MM.1S (cell line): ENCODE results near the gene ZKSCAN7.
"Not testable (repeated sequence)": the region's sequence is repeated elsewhere in the genome, so short reads cannot be mapped to it uniquely, and the experiment has no call there.

Source experiments
- DNase-seq: peaks from one replicate; pipeline ENCODE4 v3.0.0-alpha.2; 2015
- H2AFZ ChIP-seq: fragments of 300-600 bp; sonication (generic); 2 replicates; pipeline ENCODE4 v1.6.0; 2016; ENCODE audit warnings: antibody characterized with exemption, low read length
- H3F3A ChIP-seq: fragments of 300-600 bp; sonication (generic); 2 replicates; pipeline ENCODE4 v1.6.1; 2016; ENCODE audit warnings: mild to moderate bottlenecking, antibody characterized with exemption, low read length, moderate library complexity, mixed read lengths; ENCODE audit not compliant: insufficient read depth
- H3K27ac ChIP-seq: fragments of 300-600 bp; sonication (generic); 2 replicates; pipeline ENCODE4 v1.5.1; 2016; ENCODE audit warnings: mild to moderate bottlenecking, low read length
- H3K27me3 ChIP-seq: fragments of 300-600 bp; sonication (generic); replicated peaks from 2 replicates; pipeline ENCODE4 v1.6.0; 2016; ENCODE audit warnings: low read length; ENCODE audit not compliant: insufficient read depth
- H3K36me3 ChIP-seq: fragments of 300-600 bp; sonication (generic); replicated peaks from 2 replicates; pipeline ENCODE4 v1.6.1; 2016; ENCODE audit warnings: mild to moderate bottlenecking, low read length, mixed read lengths; ENCODE audit not compliant: insufficient read depth
- H3K4me1 ChIP-seq: fragments of 300-600 bp; sonication (generic); 2 replicates; pipeline ENCODE4 v1.6.1; 2016; ENCODE audit warnings: low read length, mixed read lengths
- H3K4me2 ChIP-seq: fragments of 300-600 bp; sonication (generic); 2 replicates; pipeline ENCODE4 v1.6.0; 2016; ENCODE audit warnings: low read depth, low read length
- H3K4me3 ChIP-seq: fragments of 300-600 bp; sonication (generic); 2 replicates; pipeline ENCODE4 v1.5.1; 2016; ENCODE audit warnings: low read length, mixed read lengths
- H3K79me2 ChIP-seq: fragments of 300-600 bp; sonication (generic); 2 replicates; pipeline ENCODE4 v1.6.1; 2016; ENCODE audit warnings: mixed run types, low read length, mixed read lengths
- H3K9ac ChIP-seq: fragments of 300-600 bp; sonication (generic); 2 replicates; pipeline ENCODE4 v1.6.1; 2016; ENCODE audit warnings: low read length, mixed read lengths
- H3K9me2 ChIP-seq: fragments of 300-600 bp; sonication (generic); replicated peaks from 2 replicates; pipeline ENCODE4 v1.6.1; 2016; ENCODE audit warnings: mild to moderate bottlenecking, low read length, mixed read lengths; ENCODE audit not compliant: insufficient read depth
- H3K9me3 ChIP-seq: fragments of 300-600 bp; sonication (generic); replicated peaks from 2 replicates; pipeline ENCODE4 v1.6.1; 2016; ENCODE audit warnings: mild to moderate bottlenecking, low read length, mixed read lengths; ENCODE audit not compliant: insufficient read depth
- H4K20me1 ChIP-seq: fragments of 300-600 bp; sonication (generic); 2 replicates; pipeline ENCODE4 v1.6.1; 2016; ENCODE audit warnings: mild to moderate bottlenecking, low read length, moderate library complexity, mixed read lengths; ENCODE audit not compliant: insufficient read depth
- CTCF ChIP-seq: fragments of 300-600 bp; sonication (generic); IDR thresholded peaks from 2 replicates; pipeline ENCODE4 v1.5.1; 2016; ENCODE audit warnings: antibody characterized with exemption, low read length, mixed read lengths
- EZH2 ChIP-seq: fragments of 300-600 bp; sonication (generic); optimal IDR thresholded peaks from 2 replicates; pipeline ENCODE3; 2017; ENCODE audit warnings: low read depth, mild to moderate bottlenecking, antibody characterized with exemption, low read length, mixed read lengths
- EZH2phosphoT487 ChIP-seq: fragments of 300-600 bp; sonication (generic); IDR thresholded peaks from 2 replicates; pipeline ENCODE4 v1.6.1; 2018; ENCODE audit warnings: antibody characterized with exemption, low read length

Gene ZKSCAN7

GRCh38 chr3:44578316-44578715 lies 23.3 kb downstream of the ZKSCAN7 start:
- H3K9me2 ChIP-seq, H3K4me2 ChIP-seq, H3K36me3 ChIP-seq, H3K9me3 ChIP-seq, H2AFZ ChIP-seq, H3K9ac ChIP-seq, H3K79me2 ChIP-seq, H3K27ac ChIP-seq, H4K20me1 ChIP-seq, H3K4me3 ChIP-seq, DNase-seq, H3K27me3 ChIP-seq, H3K4me1 ChIP-seq, H3F3A ChIP-seq: not testable (repeated sequence)

DNA sequence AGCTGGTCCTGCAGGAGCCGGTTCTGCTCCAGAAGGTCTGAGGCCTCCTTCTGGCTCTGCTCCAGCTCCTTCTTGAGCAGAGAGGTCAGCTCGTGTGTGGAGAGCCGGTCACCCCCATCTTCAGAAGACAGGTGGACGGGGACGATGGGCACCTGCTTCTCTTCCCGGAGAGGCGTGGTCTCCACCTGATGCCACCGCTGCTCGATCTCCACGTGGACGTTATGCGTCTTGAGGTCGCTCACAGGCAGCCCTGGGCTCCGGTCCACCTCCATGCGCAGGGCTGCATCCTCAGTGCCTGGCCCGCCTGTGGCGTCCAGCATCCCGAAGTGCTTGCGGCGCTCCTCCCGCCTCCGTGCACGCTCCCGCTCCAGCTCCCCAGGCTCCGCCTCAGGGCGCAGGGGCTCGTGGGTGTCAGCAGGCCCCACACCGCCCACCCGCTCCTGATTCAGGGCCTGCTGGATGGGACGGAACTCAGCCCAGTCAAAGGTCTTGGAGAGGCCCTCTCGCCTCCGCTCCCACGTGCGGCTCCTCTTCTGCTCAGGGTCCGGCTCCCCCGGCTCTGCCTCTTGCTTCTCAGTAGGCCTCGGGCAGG lies 24.0 kb downstream of the ZKSCAN7 start:
- H3K79me2 ChIP-seq, H3K36me3 ChIP-seq, H3K4me3 ChIP-seq, H3K9me3 ChIP-seq, H3F3A ChIP-seq, H3K27me3 ChIP-seq, H3K27ac ChIP-seq, H4K20me1 ChIP-seq, H3K4me1 ChIP-seq, H3K4me2 ChIP-seq, H3K9me2 ChIP-seq, H2AFZ ChIP-seq, DNase-seq, H3K9ac ChIP-seq: not testable (repeated sequence)

DNA sequence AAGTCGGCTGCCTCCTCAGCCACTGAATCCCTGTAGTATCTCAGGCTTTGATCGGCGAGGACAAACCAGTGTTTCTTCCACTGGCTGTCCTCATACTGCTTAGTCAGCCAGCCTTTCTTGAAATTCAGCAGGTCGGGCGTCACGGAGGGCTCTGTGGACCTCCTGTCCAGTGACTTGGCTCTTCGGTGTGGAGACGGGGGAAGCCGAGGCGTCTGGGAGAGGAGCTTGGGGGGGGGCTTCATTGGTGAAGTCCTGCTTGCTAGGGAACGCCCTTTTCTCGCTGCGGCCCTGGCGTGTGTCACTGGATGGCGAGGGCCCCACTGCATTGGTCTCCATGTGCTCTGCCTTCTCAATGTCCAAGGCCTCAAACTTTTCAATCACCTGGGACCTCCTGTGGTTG lies 24.8 kb downstream of the ZKSCAN7 start:
- H3K27ac ChIP-seq, DNase-seq, H3F3A ChIP-seq, H2AFZ ChIP-seq, H3K9ac ChIP-seq, H3K4me2 ChIP-seq, H3K9me2 ChIP-seq, H3K4me3 ChIP-seq, H3K79me2 ChIP-seq, H3K4me1 ChIP-seq, H4K20me1 ChIP-seq, H3K36me3 ChIP-seq, H3K9me3 ChIP-seq, H3K27me3 ChIP-seq: not testable (repeated sequence)

DNA sequence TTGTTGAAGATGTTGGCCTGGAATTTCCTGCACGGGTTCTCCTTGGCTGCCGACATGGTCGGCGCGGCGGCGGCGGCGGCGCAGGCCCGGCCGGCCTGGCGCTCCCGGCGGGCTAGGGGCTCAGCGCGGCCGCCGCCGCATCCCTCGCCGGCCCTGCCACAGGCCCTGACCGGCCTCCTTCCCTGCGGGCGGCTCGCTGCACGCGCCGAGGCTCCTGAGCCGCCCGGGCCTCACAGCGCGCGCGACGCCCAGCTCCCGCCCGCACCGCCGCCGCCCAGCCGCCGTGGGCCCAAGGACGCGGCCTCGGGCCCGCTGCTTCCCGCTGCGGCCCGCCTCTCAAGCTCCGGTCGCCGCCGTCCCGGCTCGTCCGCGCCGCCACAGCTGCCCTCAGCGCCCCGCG lies 26.0 kb downstream of the ZKSCAN7 start:
- not testable (repeated sequence) for H4K20me1 ChIP-seq, H3K4me1 ChIP-seq, H3K27ac ChIP-seq, H2AFZ ChIP-seq, H3F3A ChIP-seq, H3K9ac ChIP-seq, DNase-seq, H3K27me3 ChIP-seq, H3K79me2 ChIP-seq, H3K36me3 ChIP-seq, H3K9me2 ChIP-seq, H3K4me2 ChIP-seq, H3K9me3 ChIP-seq, H3K4me3 ChIP-seq

GRCh38 chr3:44584646-44585501 lies 29.9 kb downstream of the ZKSCAN7 start, which contains the start of gene ZNF660:
Gene ZNF660, plus strand, starts transcription at chr3:44584964. Its CDS starts 9,230 bp downstream, at chr3:44594194.
- no peak within 1 kb of the TSS for H3K27ac ChIP-seq
- H2AFZ ChIP-seq: peak within 1 kb of the TSS; percentile 51
- H3K36me3 ChIP-seq: no peaks in the 10 kb centered on the region
- no peaks in the 10 kb centered on the region for H3K79me2 ChIP-seq
- no peaks in the 10 kb centered on the region for H4K20me1 ChIP-seq
- no peaks in the 10 kb centered on the region for H3F3A ChIP-seq
- H3K9me2 ChIP-seq: no peaks in the 10 kb centered on the region
- no peaks in the 10 kb centered on the region for H3K4me1 ChIP-seq
- peak within 1 kb of the TSS; percentile 39 for H3K4me2 ChIP-seq
- H3K9ac ChIP-seq: no peak within 1 kb of the TSS
- H3K4me3 ChIP-seq: peak within 1 kb of the TSS; percentile 29; the same call in 1 of the 2 replicates
- DNase-seq: no peak
- TF ChIP-seq EZH2phosphoT487 (no peak), EZH2 (no peak), CTCF (no peak)
- H3K27me3 ChIP-seq: no peaks in the 10 kb centered on the region
- H3K9me3 ChIP-seq: no peaks in the 10 kb centered on the region
